ENCODE results near the gene PITPNM1.

- TF ChIP-seq, protein P1, sequence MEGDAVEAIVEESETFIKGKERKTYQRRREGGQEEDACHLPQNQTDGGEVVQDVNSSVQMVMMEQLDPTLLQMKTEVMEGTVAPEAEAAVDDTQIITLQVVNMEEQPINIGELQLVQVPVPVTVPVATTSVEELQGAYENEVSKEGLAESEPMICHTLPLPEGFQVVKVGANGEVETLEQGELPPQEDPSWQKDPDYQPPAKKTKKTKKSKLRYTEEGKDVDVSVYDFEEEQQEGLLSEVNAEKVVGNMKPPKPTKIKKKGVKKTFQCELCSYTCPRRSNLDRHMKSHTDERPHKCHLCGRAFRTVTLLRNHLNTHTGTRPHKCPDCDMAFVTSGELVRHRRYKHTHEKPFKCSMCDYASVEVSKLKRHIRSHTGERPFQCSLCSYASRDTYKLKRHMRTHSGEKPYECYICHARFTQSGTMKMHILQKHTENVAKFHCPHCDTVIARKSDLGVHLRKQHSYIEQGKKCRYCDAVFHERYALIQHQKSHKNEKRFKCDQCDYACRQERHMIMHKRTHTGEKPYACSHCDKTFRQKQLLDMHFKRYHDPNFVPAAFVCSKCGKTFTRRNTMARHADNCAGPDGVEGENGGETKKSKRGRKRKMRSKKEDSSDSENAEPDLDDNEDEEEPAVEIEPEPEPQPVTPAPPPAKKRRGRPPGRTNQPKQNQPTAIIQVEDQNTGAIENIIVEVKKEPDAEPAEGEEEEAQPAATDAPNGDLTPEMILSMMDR (IDR thresholded peaks at IDR 0.05; ENCODE audit: insufficient read depth, low read length, poor library complexity, severe bottlenecking), result no peak
- no peak for TF ChIP-seq EZH2phosphoT487 (conservative IDR thresholded peaks at IDR 0.05; ENCODE audit: low read length)
These were observed 5.2 kb downstream of the PITPNM1 start for GRCh38 chr11:67499808-67500483.

Measured in SU-DHL-6 (cell line).